ENCODE measurements around the gene MMP10. TPM values are rescaled to one million over a fixed set of nuclear protein-coding genes. Genes with fewer than 3 reads are reported as not detected.

Gene MMP10
- total RNA-seq, 1 experiment from 2014 or later = not detected

DNA sequence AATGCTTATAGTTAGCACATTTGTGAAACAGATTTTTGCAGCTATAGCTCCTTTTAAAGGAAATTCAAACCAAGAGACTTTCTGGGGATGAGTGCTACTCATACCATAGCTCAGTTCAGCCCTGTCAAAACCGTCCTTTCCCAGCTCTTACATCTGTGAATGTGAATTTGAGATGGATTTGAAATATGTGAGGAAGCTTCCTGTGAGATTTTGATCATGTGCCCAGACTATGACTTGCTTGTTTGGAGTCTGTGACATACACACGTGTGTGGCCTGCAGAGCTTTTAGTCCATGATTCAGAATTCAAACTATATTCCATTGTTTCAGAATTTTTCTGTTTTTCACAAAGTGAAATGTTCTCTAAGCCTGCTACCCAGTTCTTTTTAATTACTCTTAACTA lies 21.9 kb upstream of the MMP10 start:
- no peak for DNase-seq (ENCODE audit: low spot score)
- Mint-ChIP-seq H3K27me3 (ENCODE audit: low read depth) (no peaks in the 10 kb centered on the region), H3K36me3 (no peaks in the 10 kb centered on the region), H3K4me1 (peaks cover 11% of the 10 kb centered on the region; the same call in 1 of the 2 replicates), H3K27ac (no peak overlapping the region), H3K4me3 (no peak overlapping the region), H3K9me3 (no peaks in the 10 kb centered on the region)
- TF ChIP-seq ZNF512 (CRISPR knock-in tag; IDR thresholded peaks at IDR 0.05; ENCODE audit: borderline replicate concordance) (no peak), FOXP1 (CRISPR knock-in tag; IDR thresholded peaks at IDR 0.05; ENCODE audit: borderline replicate concordance) (no peak), EMX1 (CRISPR knock-in tag; IDR thresholded peaks at IDR 0.05) (no peak), GRHL2 (CRISPR knock-in tag; IDR thresholded peaks at IDR 0.05; ENCODE audit: insufficient replicate concordance, severe bottlenecking) (no peak), RELA (CRISPR knock-in tag; IDR thresholded peaks at IDR 0.05; ENCODE audit: borderline replicate concordance) (no peak), HMGA2 (CRISPR knock-in tag; IDR thresholded peaks at IDR 0.05) (no peak)
- CTCF ChIA-PET = interaction anchor here (1.1 kb wide), 1 partner anchor 140 kb away, joined by 3 read pairs; no protein-coding TSS in a partner anchor
- POLR2A ChIA-PET = no interaction called here
- no peak for ATAC-seq

DNA sequence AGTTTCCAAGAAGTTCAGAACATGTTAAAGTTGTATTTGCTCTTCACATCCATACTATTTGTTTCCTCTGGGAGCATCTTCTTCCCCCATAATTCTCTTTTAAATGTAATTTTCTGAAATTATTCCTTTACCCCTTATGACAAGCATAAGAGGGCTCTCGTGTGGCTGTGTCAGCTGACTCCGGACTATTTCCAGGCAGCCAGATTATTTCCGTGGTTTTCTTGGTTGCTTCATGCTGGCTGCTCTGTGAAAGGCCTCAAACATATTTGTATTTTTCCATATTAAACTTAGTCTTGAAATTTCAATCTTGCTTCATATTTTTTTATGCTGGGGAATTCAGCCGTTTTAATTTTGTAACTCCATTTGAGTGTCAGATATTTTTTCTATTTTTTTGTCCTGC lies 20.3 kb upstream of the MMP10 start:
- ChIA-PET POLR2A (no interaction called here), CTCF (no interaction called here)
- no peaks in the 10 kb centered on the region for H3K4me1 Mint-ChIP-seq
- DNase-seq (ENCODE audit: low spot score) = no peak
- H3K9me3 Mint-ChIP-seq = no peaks in the 10 kb centered on the region
- no peaks in the 10 kb centered on the region for H3K36me3 Mint-ChIP-seq
- H3K27me3 Mint-ChIP-seq (ENCODE audit: low read depth) = no peaks in the 10 kb centered on the region
- no peak overlapping the region for H3K27ac Mint-ChIP-seq
- H3K4me3 Mint-ChIP-seq = no peak overlapping the region
- no peak for ATAC-seq
- TF ChIP-seq, protein P1, sequence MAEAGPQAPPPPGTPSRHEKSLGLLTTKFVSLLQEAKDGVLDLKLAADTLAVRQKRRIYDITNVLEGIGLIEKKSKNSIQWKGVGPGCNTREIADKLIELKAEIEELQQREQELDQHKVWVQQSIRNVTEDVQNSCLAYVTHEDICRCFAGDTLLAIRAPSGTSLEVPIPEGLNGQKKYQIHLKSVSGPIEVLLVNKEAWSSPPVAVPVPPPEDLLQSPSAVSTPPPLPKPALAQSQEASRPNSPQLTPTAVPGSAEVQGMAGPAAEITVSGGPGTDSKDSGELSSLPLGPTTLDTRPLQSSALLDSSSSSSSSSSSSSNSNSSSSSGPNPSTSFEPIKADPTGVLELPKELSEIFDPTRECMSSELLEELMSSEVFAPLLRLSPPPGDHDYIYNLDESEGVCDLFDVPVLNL (CRISPR knock-in tag; IDR thresholded peaks at IDR 0.05; ENCODE audit: borderline replicate concordance, low read depth) = no peak
- TF ChIP-seq TP53 (CRISPR knock-in tag; IDR thresholded peaks at IDR 0.05) = no peak
- TF ChIP-seq TEAD4 (CRISPR knock-in tag; IDR thresholded peaks at IDR 0.05) = no peak
- no peak for TF ChIP-seq IRF2 (CRISPR knock-in tag; IDR thresholded peaks at IDR 0.05; ENCODE audit: borderline replicate concordance, low read depth)
- no peak for TF ChIP-seq ZSCAN18 (CRISPR knock-in tag; IDR thresholded peaks at IDR 0.05)
- TF ChIP-seq ZBTB21 (CRISPR knock-in tag; IDR thresholded peaks at IDR 0.05; ENCODE audit: borderline replicate concordance) = no peak
- no peak for TF ChIP-seq GRHL2 (CRISPR knock-in tag; IDR thresholded peaks at IDR 0.05; ENCODE audit: insufficient replicate concordance, severe bottlenecking)
- no peak for TF ChIP-seq FOXK1 (CRISPR knock-in tag; IDR thresholded peaks at IDR 0.05)
- no peak for TF ChIP-seq ZNF317 (CRISPR knock-in tag; IDR thresholded peaks at IDR 0.05; ENCODE audit: borderline replicate concordance, low read depth)
- no peak for TF ChIP-seq ZNF512 (CRISPR knock-in tag; IDR thresholded peaks at IDR 0.05; ENCODE audit: borderline replicate concordance)
- TF ChIP-seq STAT6 (CRISPR knock-in tag; conservative IDR thresholded peaks at IDR 0.05; ENCODE audit: low read depth) = no peak
- no peak for TF ChIP-seq MAX (CRISPR knock-in tag; IDR thresholded peaks at IDR 0.05)
- TF ChIP-seq NR3C1 (CRISPR knock-in tag; conservative IDR thresholded peaks at IDR 0.05; ENCODE audit: low read depth) = no peak
- TF ChIP-seq NFATC4 (CRISPR knock-in tag; IDR thresholded peaks at IDR 0.05) = no peak
- no peak for TF ChIP-seq HMGXB4 (CRISPR knock-in tag; IDR thresholded peaks at IDR 0.05)
- no peak for TF ChIP-seq ERG (CRISPR knock-in tag; IDR thresholded peaks at IDR 0.05)

All from WTC11 (cell line).